WTC11 (cell line): Measurements from ENCODE around the gene FAM181A. TPM values are rescaled to one million over a fixed set of nuclear protein-coding genes. Genes with fewer than 3 reads are reported as not detected.

Experiments
- ATAC-seq: fragments of 200-7000 bp; cut with Tn5 transposase; 2 replicates; pipeline ENCODE4 v1.10.0; 2021; ENCODE audit warnings: mild to moderate bottlenecking, moderate library complexity
- Bru-seq: library from RNA; stranded (reverse); fragments of 400-500 nt; gene quantifications from one replicate; lab custom pipeline; 2021; lab: Mats Ljungman, UMichigan
- CTCF ChIA-PET: fragments of 300-600 bp; sonication (Branson Sonifier 250); formaldehyde crosslinking; loops from one replicate; lab custom pipeline; 2021; ENCODE audit warnings: antibody characterized with exemption; lab: Charles Lee
- POLR2A ChIA-PET: fragments of 350-600 bp; sonication (Branson Sonifier 250); formaldehyde crosslinking; loops from one replicate; lab custom pipeline; 2021; ENCODE audit warnings: antibody characterized with exemption; lab: Charles Lee
- DNase-seq: peaks from one replicate; pipeline ENCODE4 v3.0.0; 2021; ENCODE audit warnings: low spot score
- H3K27ac Mint-ChIP-seq: 2 replicates; pipeline ENCODE4 v1.8.0; 2021; ENCODE audit warnings: mixed read lengths
- H3K27me3 Mint-ChIP-seq: 2 replicates; pipeline ENCODE4 v1.8.0; 2021; ENCODE audit warnings: low read depth, mild to moderate bottlenecking, moderate library complexity, mixed read lengths
- H3K36me3 Mint-ChIP-seq: 2 replicates; pipeline ENCODE4 v1.8.0; 2021; ENCODE audit warnings: mixed read lengths
- H3K4me1 Mint-ChIP-seq: 2 replicates; pipeline ENCODE4 v1.8.0; 2022; ENCODE audit warnings: mixed read lengths
- H3K4me3 Mint-ChIP-seq: 2 replicates; pipeline ENCODE4 v1.8.0; 2021; ENCODE audit warnings: mild to moderate bottlenecking, moderate library complexity, mixed read lengths
- H3K9me3 Mint-ChIP-seq: 2 replicates; pipeline ENCODE4 v1.8.0; 2021; ENCODE audit warnings: mixed read lengths
- CDX4 ChIP-seq: fragments of 250-450 bp; sonication (Bioruptor Pico); IDR thresholded peaks from 2 replicates; pipeline ENCODE4 v1.9.0; 2021; ENCODE audit warnings: moderate library complexity, mild to moderate bottlenecking, inconsistent platforms, borderline replicate concordance
- CREB1 ChIP-seq: sonication (generic); formaldehyde crosslinking; IDR thresholded peaks from 2 replicates; pipeline ENCODE4 v1.8.0; 2023; ENCODE audit warnings: mild to moderate bottlenecking, missing genetic modification reagents
- ESRRA ChIP-seq: sonication (generic); formaldehyde crosslinking; IDR thresholded peaks from 2 replicates; pipeline ENCODE4 v1.8.1; 2022; ENCODE audit warnings: mild to moderate bottlenecking, missing genetic modification reagents, borderline replicate concordance
- ETV6 ChIP-seq: sonication (generic); formaldehyde crosslinking; IDR thresholded peaks from 2 replicates; pipeline ENCODE4 v1.8.1; 2022; ENCODE audit warnings: mild to moderate bottlenecking, missing genetic modification reagents
- FOXJ3 ChIP-seq: sonication (generic); formaldehyde crosslinking; IDR thresholded peaks from 2 replicates; pipeline ENCODE4 v1.9.0; 2021; ENCODE audit warnings: missing genetic modification reagents, mild to moderate bottlenecking, borderline replicate concordance
- FOXP1 ChIP-seq: sonication (generic); formaldehyde crosslinking; IDR thresholded peaks from 2 replicates; pipeline ENCODE4 v1.8.0; 2022; ENCODE audit warnings: missing genetic modification reagents, mild to moderate bottlenecking, moderate library complexity, borderline replicate concordance
- GRHL2 ChIP-seq: fragments of 250-450 bp; sonication (Bioruptor Pico); IDR thresholded peaks from 2 replicates; pipeline ENCODE4 v1.8.0; 2022; ENCODE audit warnings: mild to moderate bottlenecking, moderate library complexity; ENCODE audit not compliant: insufficient replicate concordance, severe bottlenecking
- HMGA2 ChIP-seq: fragments of 250-450 bp; sonication (Bioruptor Pico); IDR thresholded peaks from 2 replicates; pipeline ENCODE4 v1.4.0; 2021; ENCODE audit warnings: mild to moderate bottlenecking, moderate library complexity
- JAZF1 ChIP-seq: fragments of 250-450 bp; sonication (Bioruptor Pico); IDR thresholded peaks from 2 replicates; pipeline ENCODE4 v1.9.0; 2021; ENCODE audit warnings: moderate library complexity, mild to moderate bottlenecking, inconsistent platforms
- MYBL2 ChIP-seq: sonication (generic); formaldehyde crosslinking; IDR thresholded peaks from 2 replicates; pipeline ENCODE4 v1.8.1; 2023; ENCODE audit warnings: mild to moderate bottlenecking, moderate library complexity, missing genetic modification reagents
- NFATC4 ChIP-seq: fragments of 250-450 bp; sonication (Bioruptor Pico); IDR thresholded peaks from 2 replicates; pipeline ENCODE4 v1.9.0; 2021; ENCODE audit warnings: mild to moderate bottlenecking
- NR1H2 ChIP-seq: sonication (generic); formaldehyde crosslinking; IDR thresholded peaks from 2 replicates; pipeline ENCODE4 v1.9.0; 2021; ENCODE audit warnings: mild to moderate bottlenecking, moderate library complexity, missing genetic modification reagents
- RELA ChIP-seq: sonication (generic); formaldehyde crosslinking; IDR thresholded peaks from 2 replicates; pipeline ENCODE4 v1.8.1; 2022; ENCODE audit warnings: missing genetic modification reagents, mild to moderate bottlenecking, borderline replicate concordance
- RORB ChIP-seq: fragments of 250-450 bp; sonication (Bioruptor Pico); IDR thresholded peaks from 2 replicates; pipeline ENCODE4 v1.9.0; 2021; ENCODE audit warnings: mild to moderate bottlenecking
- ZNF263 ChIP-seq: sonication (generic); formaldehyde crosslinking; IDR thresholded peaks from 2 replicates; pipeline ENCODE4 v1.8.1; 2022; ENCODE audit warnings: low read depth, mild to moderate bottlenecking, moderate library complexity, missing genetic modification reagents
- ZNF532 ChIP-seq: fragments of 250-450 bp; sonication (Bioruptor Pico); IDR thresholded peaks from 2 replicates; pipeline ENCODE4 v1.9.0; 2021; ENCODE audit warnings: mild to moderate bottlenecking, borderline replicate concordance
- long read RNA-seq, 3 experiments: library from RNA in 1 of 3; library from capped mRNA in 1 of 3; library from polyadenylated mRNA in 1 of 3; unstranded in 2 of 3; stranded (forward) in 1 of 3; transcript quantifications; one replicate each; pipeline ENCODE4 v2.0.0, GENCODE V29; 2021
- total RNA-seq: library from RNA; stranded (reverse); gene quantifications from 3 replicates; pipeline ENCODE4 v1.2.3, GENCODE V29; 2021
- TF ChIP-seq, protein P1 (sequence below): fragments of 250-450 bp; sonication (Bioruptor Pico); IDR thresholded peaks from 2 replicates; pipeline ENCODE4 v2.1.2; 2022; ENCODE audit warnings: mild to moderate bottlenecking, moderate library complexity
- TF ChIP-seq, protein P2 (sequence below): sonication (generic); formaldehyde crosslinking; IDR thresholded peaks from 2 replicates; pipeline ENCODE4 v1.8.1; 2023; ENCODE audit warnings: mild to moderate bottlenecking, missing genetic modification reagents, borderline replicate concordance
- TF ChIP-seq, protein P3 (sequence below): fragments of 250-450 bp; sonication (Bioruptor Pico); IDR thresholded peaks from 2 replicates; pipeline ENCODE4 v1.9.0; 2021; ENCODE audit warnings: mild to moderate bottlenecking
- TF ChIP-seq, protein P4 (sequence below): sonication (generic); formaldehyde crosslinking; IDR thresholded peaks from 2 replicates; pipeline ENCODE4 v1.8.1; 2023; ENCODE audit warnings: mild to moderate bottlenecking, missing genetic modification reagents, moderate library complexity

The FAM181A gene
- not detected in 3 replicates for total RNA-seq
- not detected for Bru-seq, nascent RNA
- long read RNA-seq, experiment 1, result 0 reads
- long read RNA-seq, experiment 2, result 0 reads
- long read RNA-seq, experiment 3, result 0 reads

DNA sequence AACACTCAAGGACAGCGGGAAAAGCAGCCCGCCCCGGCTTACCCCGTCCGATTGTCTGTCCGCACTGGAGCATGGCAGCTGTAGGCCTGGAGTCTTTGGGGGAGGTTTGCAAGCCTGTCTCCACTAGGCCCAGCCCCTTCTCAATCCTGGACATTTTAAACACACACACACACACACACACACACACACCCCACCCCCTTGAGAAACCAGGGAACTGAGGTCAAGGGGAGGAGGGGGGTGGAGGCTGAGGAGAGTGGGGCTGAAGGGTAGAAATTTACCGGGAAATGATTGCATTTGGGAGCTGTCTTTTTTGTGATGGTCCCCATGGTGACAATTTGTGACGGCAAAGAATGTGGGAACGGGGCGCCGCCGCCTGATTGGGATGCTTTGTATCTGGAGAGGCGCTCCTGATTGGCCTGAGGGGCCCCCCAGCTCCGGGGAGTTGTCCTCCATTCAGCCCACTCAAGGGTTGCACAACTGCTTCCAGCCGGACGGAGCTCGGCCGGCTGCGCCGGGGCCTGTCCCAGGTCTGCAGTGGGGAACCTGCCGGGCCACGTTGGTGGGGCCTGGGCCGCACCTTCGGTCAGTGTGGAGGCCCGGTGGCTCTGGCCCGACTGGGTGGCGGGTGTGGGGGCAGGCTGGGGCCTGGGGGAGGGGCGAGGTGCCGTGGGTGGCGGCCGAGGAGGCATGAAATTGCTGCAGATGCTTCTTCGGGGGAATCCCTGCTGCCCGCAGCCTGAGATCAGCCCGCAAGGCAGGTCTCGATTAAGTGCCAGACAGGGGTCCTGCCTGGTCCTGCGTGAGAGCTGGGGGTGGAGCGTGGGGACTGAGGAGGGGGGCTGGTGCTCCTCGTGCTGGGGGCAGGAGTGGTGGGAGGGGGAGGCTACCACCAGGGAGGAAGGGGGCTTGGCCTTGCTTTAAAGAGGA is at the start of gene FAM181A:
TSS of gene FAM181A (plus strand) at position 472 of the 927 bp plus-strand sequence. CDS start 942 bp downstream, outside the sequence.
- CTCF ChIA-PET, result interaction anchor here (0.9 to 3.9 kb wide), 4 partner anchors 7 to 202 kb away, joined by 3 to 37 read pairs (median 8); partner anchors contain the start of gene IFI27L2
- H3K27me3 Mint-ChIP-seq, result no peaks in the 10 kb centered on the region
- no peaks in the 10 kb centered on the region for H3K36me3 Mint-ChIP-seq
- no peaks in the 10 kb centered on the region for H3K9me3 Mint-ChIP-seq
- H3K4me1 Mint-ChIP-seq, result peaks cover 6% of the 10 kb centered on the region; the same call in 1 of the 2 replicates
- no peak for TF ChIP-seq ESRRA
- no peak for TF ChIP-seq NR1H2
- no peak for TF ChIP-seq RORB
- no peak for TF ChIP-seq CDX4
- TF ChIP-seq NFATC4 (CRISPR knock-in tag), result no peak
- no peak for TF ChIP-seq HMGA2
- TF ChIP-seq GRHL2, result no peak
- no peak for TF ChIP-seq RELA (CRISPR knock-in tag)
- no peak within 1 kb of the TSS for H3K27ac Mint-ChIP-seq
- DNase-seq (no peak), ATAC-seq (no peak)
- H3K4me3 Mint-ChIP-seq, result no peak within 1 kb of the TSS
- POLR2A ChIA-PET, result no interaction called here

- peaks cover 25% of the 10 kb centered on the region for H3K4me1 Mint-ChIP-seq
- no peak for DNase-seq
- H3K27me3 Mint-ChIP-seq, result peaks cover 40% of the 10 kb centered on the region
- H3K4me3 Mint-ChIP-seq, result no peak overlapping the region
- ATAC-seq, result no peak
- H3K9me3 Mint-ChIP-seq, result peaks cover 47% of the 10 kb centered on the region
- no peak overlapping the region for H3K27ac Mint-ChIP-seq
- CTCF ChIA-PET, result no interaction called here
- H3K36me3 Mint-ChIP-seq, result peaks cover 17% of the 10 kb centered on the region
- POLR2A ChIA-PET, result no interaction called here
- TF ChIP-seq ETV6 (CRISPR knock-in tag) (no peak), MYBL2 (CRISPR knock-in tag) (no peak), ZNF263 (CRISPR knock-in tag) (no peak), JAZF1 (CRISPR knock-in tag) (no peak), FOXJ3 (CRISPR knock-in tag) (no peak), HMGA2 (no peak), CREB1 (no peak), ZNF532 (no peak), FOXP1 (CRISPR knock-in tag) (no peak)
- TF ChIP-seq, protein P1, sequence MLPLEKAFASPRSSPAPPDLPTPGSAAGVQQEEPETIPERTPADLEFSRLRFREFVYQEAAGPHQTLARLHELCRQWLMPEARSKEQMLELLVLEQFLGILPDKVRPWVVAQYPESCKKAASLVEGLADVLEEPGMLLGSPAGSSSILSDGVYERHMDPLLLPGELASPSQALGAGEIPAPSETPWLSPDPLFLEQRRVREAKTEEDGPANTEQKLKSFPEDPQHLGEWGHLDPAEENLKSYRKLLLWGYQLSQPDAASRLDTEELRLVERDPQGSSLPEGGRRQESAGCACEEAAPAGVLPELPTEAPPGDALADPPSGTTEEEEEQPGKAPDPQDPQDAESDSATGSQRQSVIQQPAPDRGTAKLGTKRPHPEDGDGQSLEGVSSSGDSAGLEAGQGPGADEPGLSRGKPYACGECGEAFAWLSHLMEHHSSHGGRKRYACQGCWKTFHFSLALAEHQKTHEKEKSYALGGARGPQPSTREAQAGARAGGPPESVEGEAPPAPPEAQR (CRISPR knock-in tag), result no peak
- TF ChIP-seq, protein P2, sequence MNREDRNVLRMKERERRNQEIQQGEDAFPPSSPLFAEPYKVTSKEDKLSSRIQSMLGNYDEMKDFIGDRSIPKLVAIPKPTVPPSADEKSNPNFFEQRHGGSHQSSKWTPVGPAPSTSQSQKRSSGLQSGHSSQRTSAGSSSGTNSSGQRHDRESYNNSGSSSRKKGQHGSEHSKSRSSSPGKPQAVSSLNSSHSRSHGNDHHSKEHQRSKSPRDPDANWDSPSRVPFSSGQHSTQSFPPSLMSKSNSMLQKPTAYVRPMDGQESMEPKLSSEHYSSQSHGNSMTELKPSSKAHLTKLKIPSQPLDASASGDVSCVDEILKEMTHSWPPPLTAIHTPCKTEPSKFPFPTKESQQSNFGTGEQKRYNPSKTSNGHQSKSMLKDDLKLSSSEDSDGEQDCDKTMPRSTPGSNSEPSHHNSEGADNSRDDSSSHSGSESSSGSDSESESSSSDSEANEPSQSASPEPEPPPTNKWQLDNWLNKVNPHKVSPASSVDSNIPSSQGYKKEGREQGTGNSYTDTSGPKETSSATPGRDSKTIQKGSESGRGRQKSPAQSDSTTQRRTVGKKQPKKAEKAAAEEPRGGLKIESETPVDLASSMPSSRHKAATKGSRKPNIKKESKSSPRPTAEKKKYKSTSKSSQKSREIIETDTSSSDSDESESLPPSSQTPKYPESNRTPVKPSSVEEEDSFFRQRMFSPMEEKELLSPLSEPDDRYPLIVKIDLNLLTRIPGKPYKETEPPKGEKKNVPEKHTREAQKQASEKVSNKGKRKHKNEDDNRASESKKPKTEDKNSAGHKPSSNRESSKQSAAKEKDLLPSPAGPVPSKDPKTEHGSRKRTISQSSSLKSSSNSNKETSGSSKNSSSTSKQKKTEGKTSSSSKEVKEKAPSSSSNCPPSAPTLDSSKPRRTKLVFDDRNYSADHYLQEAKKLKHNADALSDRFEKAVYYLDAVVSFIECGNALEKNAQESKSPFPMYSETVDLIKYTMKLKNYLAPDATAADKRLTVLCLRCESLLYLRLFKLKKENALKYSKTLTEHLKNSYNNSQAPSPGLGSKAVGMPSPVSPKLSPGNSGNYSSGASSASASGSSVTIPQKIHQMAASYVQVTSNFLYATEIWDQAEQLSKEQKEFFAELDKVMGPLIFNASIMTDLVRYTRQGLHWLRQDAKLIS (CRISPR knock-in tag), result no peak
- TF ChIP-seq, protein P3, sequence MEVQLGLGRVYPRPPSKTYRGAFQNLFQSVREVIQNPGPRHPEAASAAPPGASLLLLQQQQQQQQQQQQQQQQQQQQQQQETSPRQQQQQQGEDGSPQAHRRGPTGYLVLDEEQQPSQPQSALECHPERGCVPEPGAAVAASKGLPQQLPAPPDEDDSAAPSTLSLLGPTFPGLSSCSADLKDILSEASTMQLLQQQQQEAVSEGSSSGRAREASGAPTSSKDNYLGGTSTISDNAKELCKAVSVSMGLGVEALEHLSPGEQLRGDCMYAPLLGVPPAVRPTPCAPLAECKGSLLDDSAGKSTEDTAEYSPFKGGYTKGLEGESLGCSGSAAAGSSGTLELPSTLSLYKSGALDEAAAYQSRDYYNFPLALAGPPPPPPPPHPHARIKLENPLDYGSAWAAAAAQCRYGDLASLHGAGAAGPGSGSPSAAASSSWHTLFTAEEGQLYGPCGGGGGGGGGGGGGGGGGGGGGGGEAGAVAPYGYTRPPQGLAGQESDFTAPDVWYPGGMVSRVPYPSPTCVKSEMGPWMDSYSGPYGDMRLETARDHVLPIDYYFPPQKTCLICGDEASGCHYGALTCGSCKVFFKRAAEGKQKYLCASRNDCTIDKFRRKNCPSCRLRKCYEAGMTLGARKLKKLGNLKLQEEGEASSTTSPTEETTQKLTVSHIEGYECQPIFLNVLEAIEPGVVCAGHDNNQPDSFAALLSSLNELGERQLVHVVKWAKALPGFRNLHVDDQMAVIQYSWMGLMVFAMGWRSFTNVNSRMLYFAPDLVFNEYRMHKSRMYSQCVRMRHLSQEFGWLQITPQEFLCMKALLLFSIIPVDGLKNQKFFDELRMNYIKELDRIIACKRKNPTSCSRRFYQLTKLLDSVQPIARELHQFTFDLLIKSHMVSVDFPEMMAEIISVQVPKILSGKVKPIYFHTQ, result no peak
- TF ChIP-seq, protein P4, sequence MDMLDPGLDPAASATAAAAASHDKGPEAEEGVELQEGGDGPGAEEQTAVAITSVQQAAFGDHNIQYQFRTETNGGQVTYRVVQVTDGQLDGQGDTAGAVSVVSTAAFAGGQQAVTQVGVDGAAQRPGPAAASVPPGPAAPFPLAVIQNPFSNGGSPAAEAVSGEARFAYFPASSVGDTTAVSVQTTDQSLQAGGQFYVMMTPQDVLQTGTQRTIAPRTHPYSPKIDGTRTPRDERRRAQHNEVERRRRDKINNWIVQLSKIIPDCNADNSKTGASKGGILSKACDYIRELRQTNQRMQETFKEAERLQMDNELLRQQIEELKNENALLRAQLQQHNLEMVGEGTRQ (CRISPR knock-in tag), result no peak
Measured at GRCh38 chr14:93878212-93878611, 48.9 kb upstream of the FAM181A start.
